OCI-LY1 (cell line): ENCODE data around the gene RHOV.

Experiments used
- H2AFZ ChIP-seq: fragments of 200-600 bp; sonication (generic), shearing (Covaris generic); 2 replicates; pipeline ENCODE4 v1.6.0; 2014; ENCODE audit warnings: antibody characterized with exemption, mild to moderate bottlenecking, low read length
- H3F3A ChIP-seq: fragments of 200-600 bp; sonication (generic), shearing (Covaris generic); 2 replicates; pipeline ENCODE4 v1.6.0; 2014; ENCODE audit warnings: mild to moderate bottlenecking, antibody characterized with exemption, low read length, moderate library complexity; ENCODE audit not compliant: insufficient read depth
- H3K27ac ChIP-seq: fragments of 200-600 bp; sonication (generic); 2 replicates; pipeline ENCODE4 v1.5.1; 2014; ENCODE audit warnings: low read length, mixed run types, mild to moderate bottlenecking, low read depth; ENCODE audit not compliant: poor library complexity, severe bottlenecking
- H3K27me3 ChIP-seq: fragments of 200-600 bp; sonication (generic); 2 replicates; pipeline ENCODE4 v1.6.0; 2014; ENCODE audit warnings: antibody characterized with exemption, mild to moderate bottlenecking, low read length, moderate library complexity; ENCODE audit not compliant: insufficient read depth
- H3K36me3 ChIP-seq: fragments of 200-600 bp; sonication (generic); 2 replicates; pipeline ENCODE4 v1.6.1; 2014; ENCODE audit warnings: mild to moderate bottlenecking, antibody characterized with exemption, low read length, moderate library complexity, mixed read lengths; ENCODE audit not compliant: insufficient read depth
- H3K4me1 ChIP-seq: fragments of 200-600 bp; sonication (generic); 2 replicates; pipeline ENCODE4 v1.5.1; 2014; ENCODE audit warnings: mild to moderate bottlenecking, low read length, moderate library complexity; ENCODE audit not compliant: insufficient read depth, severe bottlenecking
- H3K4me2 ChIP-seq: fragments of 200-600 bp; sonication (generic), shearing (Covaris generic); 2 replicates; pipeline ENCODE4 v1.6.1; 2014; ENCODE audit warnings: low read length
- H3K4me3 ChIP-seq: fragments of 200-600 bp; sonication (generic); 2 replicates; pipeline ENCODE4 v1.5.1; 2014; ENCODE audit warnings: low read length, low read depth, mild to moderate bottlenecking, mixed read lengths; ENCODE audit not compliant: poor library complexity, severe bottlenecking
- H3K79me2 ChIP-seq: fragments of 200-600 bp; shearing (Covaris generic); 2 replicates; pipeline ENCODE4 v1.6.1; 2016; ENCODE audit warnings: mixed run types, low read length, mixed read lengths; ENCODE audit not compliant: insufficient read depth
- H3K9ac ChIP-seq: fragments of 200-600 bp; sonication (generic), shearing (Covaris generic); 2 replicates; pipeline ENCODE4 v1.6.1; 2014; ENCODE audit warnings: mild to moderate bottlenecking, low read length, mixed read lengths
- H3K9me2 ChIP-seq: fragments of 200-600 bp; sonication (generic), shearing (Covaris generic); 2 replicates; pipeline ENCODE4 v1.6.1; 2014; ENCODE audit warnings: low read depth, mild to moderate bottlenecking, low read length, mixed read lengths
- H3K9me3 ChIP-seq: fragments of 200-600 bp; shearing (Covaris generic); 2 replicates; pipeline ENCODE4 v1.6.1; 2014; ENCODE audit warnings: low read length, mixed read lengths
- H4K20me1 ChIP-seq: fragments of 200-600 bp; sonication (generic), shearing (Covaris generic); 2 replicates; pipeline ENCODE4 v1.6.0; 2016; ENCODE audit warnings: mild to moderate bottlenecking, low read length; ENCODE audit not compliant: insufficient read depth
- CTCF ChIP-seq: fragments of 200-600 bp; sonication (generic), shearing (Covaris generic); IDR thresholded peaks from 2 replicates; pipeline ENCODE4 v1.5.1; 2017; ENCODE audit warnings: mild to moderate bottlenecking, antibody characterized with exemption, low read length, moderate library complexity, mixed read lengths
- EZH2 ChIP-seq: fragments of 200-600 bp; sonication (generic), shearing (Covaris generic); IDR thresholded peaks from 2 replicates; pipeline ENCODE4 v1.8.0; 2017; ENCODE audit warnings: borderline replicate concordance, mixed run types, mild to moderate bottlenecking, antibody characterized with exemption, low read length, moderate library complexity, mixed read lengths

Gene RHOV

GRCh38 chr15:40845036-40845435 is 29.0 kb downstream of the RHOV start:
- TF ChIP-seq CTCF: no peak
- no peak for TF ChIP-seq EZH2
- Histone ChIP-seq H3K9ac (peak overlapping the region; percentile 70), H3F3A (no peaks in the 10 kb centered on the region), H3K4me1 (peaks cover 37% of the 10 kb centered on the region), H3K27ac (no peak overlapping the region), H2AFZ (peak overlapping the region; percentile 18; the same call in 1 of the 2 replicates), H4K20me1 (no peaks in the 10 kb centered on the region), H3K9me3 (no peaks in the 10 kb centered on the region), H3K36me3 (no peaks in the 10 kb centered on the region), H3K9me2 (no peaks in the 10 kb centered on the region), H3K79me2 (no peaks in the 10 kb centered on the region), H3K4me2 (peak overlapping the region; percentile 91), H3K27me3 (no peaks in the 10 kb centered on the region), H3K4me3 (peak overlapping the region; percentile 68)

- no peak overlapping the region for H3K27ac ChIP-seq
- peaks cover 37% of the 10 kb centered on the region for H3K4me1 ChIP-seq
- peak overlapping the region; percentile 18; the same call in 1 of the 2 replicates for H2AFZ ChIP-seq
These were observed 29.4 kb downstream of the RHOV start for GRCh38 chr15:40844696-40845030.

GRCh38 chr15:40843885-40844695 is 29.9 kb downstream of the RHOV start, which contains the start of gene SPINT1:
TSS of gene SPINT1 (plus strand) at chr15:40844048. CDS start at chr15:40844555, 507 bp downstream.
- H4K20me1 ChIP-seq: no peaks in the 10 kb centered on the region
- peak within 1 kb of the TSS; percentile 18 for H2AFZ ChIP-seq
- TF ChIP-seq CTCF (no peak), EZH2 (no peak)
- peak within 1 kb of the TSS; percentile 91 for H3K4me2 ChIP-seq
- H3K4me3 ChIP-seq: peak within 1 kb of the TSS; percentile 68
- H3K27me3 ChIP-seq: no peaks in the 10 kb centered on the region
- H3K9ac ChIP-seq: peak within 1 kb of the TSS; percentile 70
- no peaks in the 10 kb centered on the region for H3K9me2 ChIP-seq
- no peaks in the 10 kb centered on the region for H3K36me3 ChIP-seq
- H3K27ac ChIP-seq: no peak within 1 kb of the TSS
- no peaks in the 10 kb centered on the region for H3K9me3 ChIP-seq
- no peaks in the 10 kb centered on the region for H3K79me2 ChIP-seq
- no peaks in the 10 kb centered on the region for H3F3A ChIP-seq
- H3K4me1 ChIP-seq: peaks cover 37% of the 10 kb centered on the region

More at GRCh38 chr15:40844696-40845030, 29.4 kb downstream of the RHOV start:
- Histone ChIP-seq H3K9ac (peak overlapping the region; percentile 70), H3K27me3 (no peaks in the 10 kb centered on the region), H4K20me1 (no peaks in the 10 kb centered on the region), H3K4me3 (peak overlapping the region; percentile 68), H3K4me2 (peak overlapping the region; percentile 91), H3K36me3 (no peaks in the 10 kb centered on the region), H3F3A (no peaks in the 10 kb centered on the region), H3K79me2 (no peaks in the 10 kb centered on the region), H3K9me3 (no peaks in the 10 kb centered on the region), H3K9me2 (no peaks in the 10 kb centered on the region)
- TF ChIP-seq CTCF (no peak), EZH2 (no peak)
